PC-3 (cell line): ENCODE measurements around the gene KRT7. TPM values are rescaled to one million over a fixed set of nuclear protein-coding genes. Genes with fewer than 3 reads are reported as not detected.
A peak's percentile ranks its signal among the peaks of the same experiment; 100 is the strongest.

Source experiments
- ATAC-seq: fragments of 200-7000 bp; cut with Tn5 transposase; 2 replicates; pipeline ENCODE4 v1.9.1; 2020; ENCODE audit warnings: mild to moderate bottlenecking, moderate library complexity
- BruUV-seq: library from RNA; stranded (reverse); fragments of 400-500 nt; replicated peaks from 2 replicates; lab custom pipeline; 2021; lab: Mats Ljungman, UMichigan
- CTCF ChIA-PET: fragments of 300-600 bp; sonication (Branson Sonifier 250); formaldehyde crosslinking; loops from one replicate; lab custom pipeline; 2022; ENCODE audit warnings: antibody characterized with exemption; lab: Charles Lee
- POLR2A ChIA-PET: fragments of 300-600 bp; sonication (Branson Sonifier 250); formaldehyde crosslinking; loops from one replicate; lab custom pipeline; 2022; ENCODE audit warnings: antibody characterized with exemption; ENCODE audit not compliant: unreplicated experiment; lab: Charles Lee
- DNase-seq: peaks from one replicate; pipeline ENCODE4 v3.0.0-alpha.2; 2015
- H2AFZ ChIP-seq: fragments of 300-600 bp; sonication (generic); 2 replicates; pipeline ENCODE4 v1.6.0; 2016; ENCODE audit warnings: antibody characterized with exemption, low read length
- H3F3A ChIP-seq: fragments of 300-600 bp; sonication (generic); one replicate; pipeline ENCODE4 v1.6.0; 2017; ENCODE audit warnings: antibody characterized with exemption, low read length, control low read depth, mild to moderate bottlenecking; ENCODE audit not compliant: unreplicated experiment
- H3K27ac ChIP-seq: fragments of 300-600 bp; sonication (generic); 2 replicates; pipeline ENCODE4 v1.5.1; 2016; ENCODE audit warnings: mild to moderate bottlenecking, low read length
- H3K27me3 ChIP-seq: fragments of 300-600 bp; sonication (generic); 2 replicates; pipeline ENCODE4 v1.6.1; 2016; ENCODE audit warnings: low read length, mixed read lengths
- H3K36me3 ChIP-seq: fragments of 300-600 bp; sonication (generic); 2 replicates; pipeline ENCODE4 v1.6.1; 2016; ENCODE audit warnings: low read depth, mixed run types, low read length, mixed read lengths
- H3K4me1 ChIP-seq: fragments of 300-600 bp; sonication (generic); 2 replicates; pipeline ENCODE4 v1.5.1; 2016; ENCODE audit warnings: low read length; ENCODE audit not compliant: insufficient read depth
- H3K4me2 ChIP-seq: fragments of 300-600 bp; sonication (generic); 2 replicates; pipeline ENCODE4 v1.6.0; 2016; ENCODE audit warnings: low read length
- H3K4me3 ChIP-seq: fragments of 300-600 bp; sonication (generic); 2 replicates; pipeline ENCODE4 v1.5.1; 2016; ENCODE audit warnings: mild to moderate bottlenecking, low read length, mixed read lengths
- H3K79me2 ChIP-seq: fragments of 300-600 bp; sonication (generic); 2 replicates; pipeline ENCODE4 v1.6.1; 2017; ENCODE audit warnings: low read length, mixed read lengths
- H3K9ac ChIP-seq: fragments of 300-600 bp; sonication (generic); 2 replicates; pipeline ENCODE4 v1.6.0; 2016; ENCODE audit warnings: mild to moderate bottlenecking, low read length
- H3K9me2 ChIP-seq: fragments of 300-600 bp; sonication (generic); replicated peaks from 2 replicates; pipeline ENCODE4 v1.6.1; 2016; ENCODE audit warnings: mixed run types, low read length, mixed read lengths
- H3K9me3 ChIP-seq: fragments of 300-600 bp; sonication (generic); 2 replicates; pipeline ENCODE4 v1.6.1; 2016; ENCODE audit warnings: low read length, mixed read lengths
- H4K20me1 ChIP-seq: fragments of 300-600 bp; sonication (generic); 2 replicates; pipeline ENCODE4 v1.6.1; 2016; ENCODE audit warnings: low read length, mixed read lengths
- CTCF ChIP-seq: fragments of 300-600 bp; sonication (generic); conservative IDR thresholded peaks from 2 replicates; pipeline ENCODE4 v1.5.1; 2017; ENCODE audit warnings: antibody characterized with exemption, low read depth, mild to moderate bottlenecking, low read length
- EZH2 ChIP-seq: fragments of 300-600 bp; sonication (generic); IDR thresholded peaks from one replicate; pipeline ENCODE4 v1.6.1; 2017; ENCODE audit warnings: antibody characterized with exemption, mild to moderate bottlenecking, low read length; ENCODE audit not compliant: unreplicated experiment
- EZH2phosphoT487 ChIP-seq: fragments of 300-600 bp; sonication (generic); IDR thresholded peaks from 2 replicates; pipeline ENCODE4 v1.6.1; 2018; ENCODE audit warnings: mild to moderate bottlenecking, antibody characterized with exemption, low read length, borderline replicate concordance
- intact Hi-C: fragments of 100-400 bp; cut with micrococcal nuclease; formaldehyde crosslinking; loops from 2 replicates; pipeline ENCODE4 v1.9.0; 2023
- total RNA-seq: library from RNA; depleted of rRNA; stranded (reverse); fragments of >200 nt; gene quantifications from 2 replicates; pipeline ENCODE4 v1.2.3, GENCODE V29; 2014

Gene KRT7
- total RNA-seq, 1 experiment from 2014 or later = 2,144 TPM

GRCh38 chr12:52191841-52192791 is 40.9 kb upstream of the KRT7 start, which contains the start of gene KRT80:
KRT80 (minus strand) TSS chr12:52192014; CDS start chr12:52191902, 112 bp downstream.
- Histone ChIP-seq H3K79me2 (peaks cover 48% of the 10 kb centered on the region), H3K27ac (peak within 1 kb of the TSS; percentile 69), H3K9ac (peak within 1 kb of the TSS; percentile 68), H3K9me3 (no peaks in the 10 kb centered on the region), H3K4me3 (peak within 1 kb of the TSS; percentile 78), H3K9me2 (no peaks in the 10 kb centered on the region), H3K4me1 (peaks cover 81% of the 10 kb centered on the region), H3F3A (no peaks in the 10 kb centered on the region), H2AFZ (no peak within 1 kb of the TSS), H4K20me1 (no peaks in the 10 kb centered on the region), H3K36me3 (peaks cover 5% of the 10 kb centered on the region; the same call in 1 of the 2 replicates), H3K4me2 (peak within 1 kb of the TSS; percentile 94), H3K27me3 (no peaks in the 10 kb centered on the region)
- ChIA-PET POLR2A (interaction anchor here (0.6 to 1.0 kb wide), 6 partner anchors 16 to 1544 kb away, joined by 3 to 9 read pairs (median 4); no protein-coding TSS in a partner anchor), CTCF (interaction anchor here (0.6 to 1.2 kb wide), 5 partner anchors 16 to 123 kb away, joined by 3 to 7 read pairs (median 3); no protein-coding TSS in a partner anchor)
- no peak for TF ChIP-seq CTCF
- no peak for TF ChIP-seq EZH2
- no peak for TF ChIP-seq EZH2phosphoT487
- peak; percentile 86 for ATAC-seq
- TSS peak; percentile 19 for BruUV-seq
- intact Hi-C loops = loop anchor here (1.0 to 2.0 kb wide), 3 partner anchors 26 to 88 kb away; no protein-coding TSS in a partner anchor
- peak; percentile 99 for DNase-seq

- Histone ChIP-seq H3K9ac (no peak overlapping the region), H3K36me3 (no peaks in the 10 kb centered on the region; the same call in 1 of the 2 replicates), H3F3A (no peaks in the 10 kb centered on the region), H3K79me2 (peaks cover 34% of the 10 kb centered on the region), H3K9me2 (no peaks in the 10 kb centered on the region), H4K20me1 (no peaks in the 10 kb centered on the region), H2AFZ (no peak overlapping the region), H3K4me1 (peaks cover 76% of the 10 kb centered on the region), H3K27ac (no peak overlapping the region), H3K4me2 (peak overlapping the region; percentile 45; the same call in 1 of the 2 replicates), H3K9me3 (no peaks in the 10 kb centered on the region), H3K4me3 (no peak overlapping the region), H3K27me3 (no peaks in the 10 kb centered on the region)
- TF ChIP-seq CTCF (no peak), EZH2 (no peak), EZH2phosphoT487 (no peak)
- ATAC-seq (no peak), DNase-seq (no peak)
- no TSS peak for BruUV-seq
- ChIA-PET CTCF (interaction anchor here (0.5 to 0.6 kb wide), 2 partner anchors 39 to 42 kb away, joined by 3 read pairs; no protein-coding TSS in a partner anchor), POLR2A (no interaction called here)
- intact Hi-C loops = loop anchor here (2.0 kb wide), 1 partner anchor 37 kb away; no protein-coding TSS in a partner anchor
These were observed 39.5 kb upstream of the KRT7 start for GRCh38 chr12:52193532-52193931.
